B cell (primary cell): ENCODE results near the gene AGBL4. TPM values are rescaled to one million over a fixed set of nuclear protein-coding genes. Genes with fewer than 3 reads are reported as not detected.

Experiments
- ATAC-seq: fragments of 200-7000 bp; cut with Tn5 transposase; one replicate; pipeline ENCODE4 v1.10.0; 2021; ENCODE audit warnings: low read depth, mild to moderate bottlenecking, moderate number of reproducible peaks, moderate library complexity
- CTCF ChIA-PET: fragments of 350-600 bp; sonication (Branson Sonifier 250); formaldehyde crosslinking; loops from one replicate; lab custom pipeline; 2021; ENCODE audit warnings: antibody characterized with exemption, inconsistent platforms; lab: Charles Lee
- POLR2A ChIA-PET: fragments of 350-600 bp; sonication (Branson Sonifier 250); formaldehyde crosslinking; loops from one replicate; lab custom pipeline; 2021; ENCODE audit warnings: antibody characterized with exemption; lab: Charles Lee
- DNase-seq: peaks from one replicate; pipeline ENCODE4 v3.0.0; 2013
- H2AFZ ChIP-seq: 2 replicates; pipeline ENCODE4 v1.6.1; 2012; ENCODE audit warnings: mild to moderate bottlenecking, low read depth, low read length; ENCODE audit not compliant: insufficient read depth, poor library complexity, severe bottlenecking
- H3K27ac ChIP-seq, 2 donors: 1 replicate in 1 of 2; 2 replicates in 1 of 2; pipeline ENCODE4 v1.5.1; 2012 to 2013; ENCODE audit warnings: low read length in 2 of 2, mild to moderate bottlenecking in 2 of 2, moderate library complexity in 1 of 2
- H3K27me3 ChIP-seq, 4 experiments: fragments of 200-600 bp in 1 of 4; sonication (generic) in 1 of 4; replicated peaks in 1 of 4; 1 replicate in 2 of 4; 2 replicates in 2 of 4; pipeline versions ENCODE4 v1.6.1 to v1.7.0; 2013 to 2016; ENCODE audit warnings: low read length in 3 of 4, mild to moderate bottlenecking in 2 of 4, mixed read lengths in 1 of 4, moderate library complexity in 1 of 4; ENCODE audit not compliant: insufficient read depth in 4 of 4, control insufficient read depth in 3 of 4; ENCODE audit errors: control extremely low read depth in 1 of 4
- H3K36me3 ChIP-seq, 2 experiments: replicated peaks in 1 of 2; 1 replicate in 1 of 2; 2 replicates in 1 of 2; pipeline versions ENCODE4 v1.6.1 to v1.7.1; 2013; ENCODE audit warnings: low read length in 1 of 2; ENCODE audit not compliant: insufficient read depth in 2 of 2, control insufficient read depth in 1 of 2; ENCODE audit errors: control extremely low read depth in 1 of 2, extremely low read depth in 1 of 2
- H3K4me1 ChIP-seq, 2 donors: fragments of 200-600 bp in 1 of 2; sonication (generic) in 1 of 2; 1 replicate in 1 of 2; 2 replicates in 1 of 2; pipeline versions ENCODE4 v1.5.1 to v1.6.1; 2013 to 2017; ENCODE audit warnings: low read length in 2 of 2; ENCODE audit not compliant: control insufficient read depth in 2 of 2, insufficient read depth in 2 of 2
- H3K4me2 ChIP-seq: replicated peaks from 2 replicates; pipeline ENCODE3; 2012; ENCODE audit warnings: mild to moderate bottlenecking, low read depth, low read length; ENCODE audit not compliant: poor library complexity, severe bottlenecking
- H3K4me3 ChIP-seq, 5 experiments: fragments of 200-600 bp in 1 of 5; sonication (generic) in 1 of 5; 1 replicate in 3 of 5; 2 replicates in 2 of 5; pipeline versions ENCODE4 v1.5.1 to v1.7.0; 2011 to 2016; ENCODE audit warnings: low read length in 4 of 5, mild to moderate bottlenecking in 4 of 5, low read depth in 2 of 5, control low read depth in 1 of 5, moderate library complexity in 1 of 5; ENCODE audit not compliant: insufficient read depth in 1 of 5; ENCODE audit errors: control extremely low read depth in 1 of 5, extremely low read depth in 1 of 5
- H3K79me2 ChIP-seq: fragments of 200-600 bp; sonication (generic); one replicate; pipeline ENCODE4 v1.6.0; 2016; ENCODE audit warnings: low read length; ENCODE audit not compliant: control insufficient read depth, insufficient read depth
- H3K9ac ChIP-seq: fragments of 200-600 bp; sonication (generic); 2 replicates; pipeline ENCODE4 v1.6.1; 2017; ENCODE audit warnings: mild to moderate bottlenecking, low read length, moderate library complexity
- H3K9me3 ChIP-seq, 3 donors: one replicate each; pipeline versions ENCODE4 v1.6.1 to v1.7.1; 2013; ENCODE audit warnings: low read length in 2 of 3; ENCODE audit not compliant: control insufficient read depth in 2 of 3, insufficient read depth in 1 of 3; ENCODE audit errors: control extremely low read depth in 1 of 3
- H4K20me1 ChIP-seq: 2 replicates; pipeline ENCODE4 v1.6.0; 2012; ENCODE audit warnings: mild to moderate bottlenecking, low read length; ENCODE audit not compliant: insufficient read depth, control insufficient read depth, poor library complexity, severe bottlenecking
- H3K27ac Mint-ChIP-seq: one replicate; pipeline ENCODE4 v1.8.0; 2021; ENCODE audit warnings: mixed read lengths
- H3K27me3 Mint-ChIP-seq: one replicate; pipeline ENCODE4 v1.8.0; 2021; ENCODE audit warnings: mixed read lengths
- H3K4me1 Mint-ChIP-seq: one replicate; pipeline ENCODE4 v1.8.0; 2021; ENCODE audit warnings: mixed read lengths
- H3K4me3 Mint-ChIP-seq: one replicate; pipeline ENCODE4 v1.8.0; 2021; ENCODE audit warnings: mixed read lengths
- H3K9me3 Mint-ChIP-seq: one replicate; pipeline ENCODE4 v1.8.0; 2022; ENCODE audit warnings: mixed read lengths; ENCODE audit not compliant: insufficient read depth
- CTCF ChIP-seq: fragments of 200-600 bp; IDR thresholded peaks from one replicate; pipeline ENCODE4 v1.8.0; 2022; ENCODE audit warnings: antibody characterized with exemption, mild to moderate bottlenecking
- EZH2 ChIP-seq: IDR thresholded peaks from 2 replicates; pipeline ENCODE4 v1.6.1; 2012; ENCODE audit warnings: borderline replicate concordance, low read depth, mild to moderate bottlenecking, moderate library complexity, low read length; ENCODE audit not compliant: insufficient read depth, poor library complexity, severe bottlenecking
- WGBS: methylation state at CpG from one replicate; pipeline ENCODE4 v1.1.5; 2013; ENCODE audit warnings: missing lambda C conversion rate; ENCODE audit not compliant: insufficient coverage; 5-methylcytosine and 5-hydroxymethylcytosine counted together
- intact Hi-C: fragments of 100-400 bp; cut with micrococcal nuclease; formaldehyde crosslinking; loops from one replicate; pipeline ENCODE4 v1.10.0; 2022
- polyA plus RNA-seq: library from polyadenylated mRNA; depleted of rRNA; stranded (reverse); fragments of >200 nt; gene quantifications from 2 replicates; pipeline ENCODE4 v1.2.3, GENCODE V29; 2012
- total RNA-seq, 2 donors: library from RNA; stranded (reverse); fragments of 120-200 nt in 1 of 2; gene quantifications; 1 replicate in 1 of 2; 2 replicates in 1 of 2; pipeline versions ENCODE4 v1.2.3 to v1.2.4, GENCODE V29; 2013 to 2022

Gene AGBL4
- total and polyA plus RNA-seq, 2 donors (not counting 1 experiment from before 2014, with no cell fraction given), result 0.07 to 0.12 TPM

- H3K4me1 Mint-ChIP-seq, result no peaks in the 10 kb centered on the region
- no peaks in the 10 kb centered on the region for H3K9me3 Mint-ChIP-seq
- 71% methylated on average over 1 of the region's 1 CpG for WGBS
Measured at GRCh38 chr1:49466961-49467360, 556.8 kb downstream of the AGBL4 start.

More at GRCh38 chr1:49466961-49467360, 556.8 kb downstream of the AGBL4 start:
- intact Hi-C loops, result no loop called here
- H3K4me1 ChIP-seq, result no peaks in the 10 kb centered on the region
- H3K27me3 ChIP-seq, result no peaks in the 10 kb centered on the region
- no peak overlapping the region for H3K9ac ChIP-seq
- no peaks in the 10 kb centered on the region for H4K20me1 ChIP-seq
- no peak overlapping the region for H2AFZ ChIP-seq
- no peaks in the 10 kb centered on the region for H3K36me3 ChIP-seq
- ATAC-seq, result no peak
- ChIA-PET CTCF (no interaction called here), POLR2A (no interaction called here)
- H3K9me3 ChIP-seq, result no peaks in the 10 kb centered on the region
- H3K27ac ChIP-seq, result no peak overlapping the region
- H3K4me3 Mint-ChIP-seq, result no peak overlapping the region
- H3K4me2 ChIP-seq, result no peak overlapping the region
- no peaks in the 10 kb centered on the region for H3K79me2 ChIP-seq
- DNase-seq, result no peak
- H3K27ac Mint-ChIP-seq, result no peak overlapping the region
- no peak for TF ChIP-seq CTCF
- no peak for TF ChIP-seq EZH2
- H3K27me3 Mint-ChIP-seq, result no peaks in the 10 kb centered on the region
- no peak overlapping the region for H3K4me3 ChIP-seq
